Measurements from ENCODE around the gene PTGIS.
"Not testable (repeated sequence)": the region's sequence is repeated elsewhere in the genome, so short reads cannot be mapped to it uniquely, and the experiment has no call there.

PTGIS gene

DNA sequence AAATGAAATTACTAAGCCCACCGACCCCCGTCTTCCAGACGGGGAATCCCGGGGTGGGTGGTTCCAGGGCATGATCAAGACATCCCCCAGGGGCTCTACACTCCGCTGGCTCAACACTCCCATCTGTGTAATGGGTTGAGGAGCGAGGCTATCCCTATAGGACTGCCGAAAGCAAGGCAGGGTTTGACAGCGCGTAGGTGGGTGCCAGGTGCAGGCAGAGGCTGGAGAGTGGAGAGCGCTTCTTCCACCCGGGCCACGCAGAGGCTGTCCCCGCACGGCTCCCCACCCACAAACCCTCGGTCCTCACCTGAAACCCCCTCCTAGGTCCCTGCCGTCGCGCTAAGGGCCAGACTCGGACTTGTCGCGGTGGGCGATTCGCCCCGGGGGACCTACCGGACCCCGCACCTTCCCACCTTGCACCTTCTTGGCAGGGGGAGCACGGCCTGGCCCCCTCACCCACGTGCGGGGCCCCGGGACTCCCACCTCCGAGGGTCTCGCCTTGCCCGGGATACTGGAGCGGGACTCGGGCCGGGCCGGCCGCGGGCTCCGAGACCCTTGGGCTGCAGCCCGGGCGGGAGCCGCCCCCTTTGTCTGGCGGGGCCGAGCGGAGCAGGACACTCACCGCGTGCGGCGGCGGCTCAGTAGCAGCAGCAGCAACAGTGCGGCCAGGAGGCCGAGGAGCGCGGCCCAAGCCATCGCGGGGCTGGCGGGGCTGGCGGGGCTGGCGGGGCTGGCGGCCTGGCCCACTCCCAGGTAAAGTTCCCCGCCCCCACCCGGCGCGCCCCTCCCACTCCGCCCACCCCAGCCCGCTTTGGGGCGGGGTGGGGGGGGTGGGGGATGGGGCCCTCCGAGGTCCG is at the start of gene PTGIS:
Gene PTGIS (minus strand): TSS at position 717 of the 857 bp plus-strand sequence. CDS start 21 bp downstream, at position 696.
- in situ Hi-C loops (cut with HindIII; ENCODE audit: low sequenced_read_pairs) = no loop called here

DNA sequence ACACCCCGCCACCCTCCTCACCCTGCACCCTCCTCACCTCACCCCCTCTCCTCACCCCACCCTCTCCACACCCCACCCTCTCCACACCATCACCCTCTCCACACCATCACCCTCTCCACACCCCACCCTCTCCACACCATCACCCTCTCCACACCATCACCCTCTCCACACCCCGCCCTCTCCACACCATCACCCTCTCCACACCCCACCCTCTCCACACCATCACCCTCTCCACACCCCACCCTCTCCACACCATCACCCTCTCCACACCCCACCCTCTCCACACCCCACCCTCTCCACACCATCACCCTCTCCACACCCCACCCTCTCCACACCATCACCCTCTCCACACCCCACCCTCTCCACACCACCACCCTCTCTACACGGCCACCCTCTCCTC is 49.5 kb upstream of the PTGIS start:
- in situ Hi-C loops (cut with HindIII; ENCODE audit: low sequenced_read_pairs) = not testable (repeated sequence)

- in situ Hi-C loops (cut with HindIII; ENCODE audit: low sequenced_read_pairs) = no loop called here
Observed at GRCh38 chr20:49616154-49617007, 48.4 kb upstream of the PTGIS start.

DNA sequence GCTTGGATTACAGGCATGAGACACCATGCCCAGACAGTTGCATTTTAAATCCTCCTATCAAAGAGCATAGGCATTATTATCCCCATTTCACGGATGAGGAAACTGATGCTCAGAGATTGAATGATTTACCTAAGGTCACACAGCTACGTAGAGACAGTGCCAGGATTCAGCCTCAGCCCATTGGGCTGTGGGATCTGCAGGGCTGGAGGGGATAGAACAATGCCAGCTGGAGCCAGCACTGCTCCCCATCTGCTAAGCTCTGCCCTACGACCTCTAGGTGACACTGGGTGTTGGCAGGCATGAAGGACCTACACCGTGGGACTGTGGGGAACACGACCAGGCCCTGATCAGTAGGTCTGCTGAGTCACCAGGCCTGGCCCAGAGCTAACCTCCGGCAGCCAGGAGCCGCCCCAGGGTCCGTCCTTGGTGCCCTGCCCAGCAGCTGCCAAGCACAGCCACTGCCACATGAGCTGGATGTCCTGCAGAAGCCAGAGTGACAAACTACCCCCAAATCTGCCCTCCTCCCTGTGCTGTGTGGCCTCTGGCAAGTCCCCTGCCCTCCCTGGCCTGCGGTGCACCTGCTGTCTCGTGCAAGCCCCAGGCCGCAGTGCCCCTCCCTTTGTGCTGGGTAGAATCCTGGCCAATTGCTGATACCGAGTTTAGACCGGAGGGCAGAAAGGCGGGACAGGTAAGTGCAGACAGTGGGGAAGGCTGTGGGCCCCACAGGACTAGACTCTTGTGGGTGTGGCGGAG is 47.6 kb upstream of the PTGIS start:
- in situ Hi-C loops (cut with HindIII; ENCODE audit: low sequenced_read_pairs) = no loop called here

GRCh38 chr20:49615051-49615400 is 47.1 kb upstream of the PTGIS start:
- in situ Hi-C loops (cut with HindIII; ENCODE audit: low sequenced_read_pairs) = not testable (repeated sequence)

DNA sequence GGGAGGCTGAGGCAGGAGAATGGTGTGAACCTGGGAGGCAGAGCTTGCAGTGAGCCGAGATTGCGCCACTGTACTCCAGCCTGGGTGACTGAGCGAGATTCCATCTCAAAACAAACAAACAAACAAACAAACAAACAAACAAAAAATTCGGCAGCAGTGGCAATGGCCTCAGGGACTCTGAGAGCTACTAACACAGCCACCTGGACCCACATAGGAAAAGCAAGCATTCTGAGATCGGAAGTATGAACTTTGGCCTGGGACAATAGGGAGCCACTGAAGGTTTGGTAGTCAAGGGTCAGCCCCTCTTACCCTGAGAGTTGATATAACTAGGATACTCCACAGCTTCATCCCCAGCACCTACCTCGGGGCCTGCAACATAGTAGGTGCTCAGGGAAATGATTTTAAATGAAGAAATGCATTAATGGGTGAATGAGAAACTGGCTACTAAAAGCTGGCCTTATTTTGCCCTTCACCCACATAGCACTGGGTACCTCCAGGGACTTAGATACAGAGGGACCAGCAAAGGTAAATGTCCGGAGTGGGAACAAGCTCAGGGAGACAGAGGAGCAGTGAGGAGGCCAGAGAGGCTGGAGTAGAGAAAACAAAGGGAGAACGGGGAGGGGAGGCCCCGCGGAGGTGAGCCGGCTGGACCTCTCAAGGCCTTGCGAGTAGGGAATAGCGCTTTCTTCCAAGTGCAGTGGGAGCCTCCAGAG is 46.6 kb upstream of the PTGIS start:
- in situ Hi-C loops (cut with HindIII; ENCODE audit: low sequenced_read_pairs) = no loop called here

- in situ Hi-C loops (cut with HindIII; ENCODE audit: low sequenced_read_pairs) = no loop called here
Observed at GRCh38 chr20:49612127-49612738, 44.3 kb upstream of the PTGIS start.

DNA sequence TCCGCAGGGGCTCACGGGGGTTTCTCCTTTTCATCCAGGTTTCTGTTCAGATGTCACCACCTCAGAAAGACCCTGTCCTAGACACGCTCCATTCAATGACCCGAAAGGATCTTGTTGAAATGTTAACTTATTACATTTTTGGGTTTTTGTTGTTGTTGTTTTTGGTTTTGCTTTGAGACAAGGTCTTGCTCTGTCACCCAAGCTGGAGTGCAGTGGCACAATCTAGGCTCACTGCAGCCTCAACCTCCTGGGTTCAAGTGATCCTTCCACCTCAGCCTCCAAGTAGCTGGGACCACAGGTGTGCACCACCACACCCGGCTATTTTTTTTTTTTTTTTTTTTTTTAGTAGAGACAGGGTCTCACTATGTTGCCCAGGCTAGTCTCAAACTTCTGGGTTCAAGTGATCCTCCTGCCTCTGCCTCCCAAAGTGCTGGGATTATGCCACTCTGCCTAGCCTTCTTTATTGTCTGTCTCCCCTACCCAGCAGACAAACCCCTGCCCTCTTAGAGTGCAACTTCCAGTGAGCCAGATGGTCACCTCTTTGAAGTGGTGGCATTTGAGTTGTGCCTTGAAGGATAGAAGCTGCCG is 43.7 kb upstream of the PTGIS start:
- in situ Hi-C loops (cut with HindIII; ENCODE audit: low sequenced_read_pairs) = not testable (repeated sequence)

GRCh38 chr20:49610691-49611538 is 43.0 kb upstream of the PTGIS start:
- in situ Hi-C loops (cut with HindIII; ENCODE audit: low sequenced_read_pairs) = no loop called here

GRCh38 chr20:49608752-49609670 is 41.1 kb upstream of the PTGIS start:
- in situ Hi-C loops (cut with HindIII; ENCODE audit: low sequenced_read_pairs) = loop anchor here (5.0 kb wide), 1 partner anchor 67 kb away; no protein-coding TSS in a partner anchor

- in situ Hi-C loops (cut with HindIII; ENCODE audit: low sequenced_read_pairs) = loop anchor here (5.0 kb wide), 1 partner anchor 65 kb away; no protein-coding TSS in a partner anchor
Observed at GRCh38 chr20:49607568-49607967, 39.6 kb upstream of the PTGIS start.

DNA sequence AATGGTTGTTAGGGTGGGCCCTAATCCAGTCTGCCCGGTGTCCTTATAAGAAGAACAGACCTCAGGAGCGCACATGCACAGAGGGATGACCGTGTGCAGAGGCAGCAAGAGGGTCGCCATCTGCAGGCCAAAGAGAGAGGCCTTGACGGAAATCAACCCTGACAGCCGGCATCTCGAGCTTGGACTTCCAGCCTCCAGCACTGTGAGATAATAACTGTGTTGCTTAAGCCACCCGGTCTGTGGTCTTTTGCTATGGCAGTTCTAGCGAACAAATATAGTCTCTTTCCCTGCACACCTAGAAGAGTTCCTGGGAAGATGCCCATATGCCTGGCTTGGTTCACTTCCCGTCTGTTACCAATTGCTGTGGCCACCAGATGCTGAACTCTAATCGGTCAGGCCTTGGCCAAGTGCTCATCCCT is 35.3 kb upstream of the PTGIS start:
- in situ Hi-C loops (cut with HindIII; ENCODE audit: low sequenced_read_pairs) = no loop called here

- in situ Hi-C loops (cut with HindIII; ENCODE audit: low sequenced_read_pairs) = no loop called here
Observed at GRCh38 chr20:49602345-49603208, 34.6 kb upstream of the PTGIS start.

GRCh38 chr20:49601153-49601924 is 33.4 kb upstream of the PTGIS start:
- in situ Hi-C loops (cut with HindIII; ENCODE audit: low sequenced_read_pairs) = no loop called here

GRCh38 chr20:49599746-49600113 is 31.8 kb upstream of the PTGIS start:
- in situ Hi-C loops (cut with HindIII; ENCODE audit: low sequenced_read_pairs) = no loop called here

DNA sequence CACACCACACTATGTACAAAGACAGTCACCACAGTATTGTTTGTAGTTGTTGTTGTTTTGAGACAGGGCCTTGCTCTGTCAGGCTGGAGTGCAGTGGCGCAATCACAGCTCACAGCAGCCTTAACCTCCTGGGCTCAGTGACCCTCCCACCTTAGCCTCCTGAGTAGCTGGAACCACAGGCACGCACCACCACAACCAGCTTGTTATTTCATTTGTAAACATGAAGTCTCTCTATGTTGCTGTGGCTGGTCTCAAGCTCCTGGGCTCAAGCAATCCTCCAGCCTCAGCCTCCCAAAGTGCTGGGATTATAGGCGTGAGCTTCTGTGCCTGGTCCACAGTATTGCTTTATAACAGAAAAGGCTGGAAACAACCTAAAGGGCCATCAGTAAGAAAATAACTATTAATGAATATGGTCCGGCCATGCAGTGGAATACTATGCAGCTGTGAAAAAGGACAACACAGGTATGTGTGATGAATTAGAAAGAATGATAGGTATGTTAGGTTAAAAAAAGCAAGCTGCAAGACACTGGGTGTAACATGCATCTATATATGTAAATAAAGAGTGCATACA is 30.0 kb upstream of the PTGIS start:
- in situ Hi-C loops (cut with HindIII; ENCODE audit: low sequenced_read_pairs) = no loop called here

Measured in endothelial cell of hepatic sinusoid (primary cell).